IMR-90 (cell line): ENCODE measurements around the gene OGA. TPM values are rescaled to one million over a fixed set of nuclear protein-coding genes. Genes with fewer than 3 reads are reported as not detected.

Experiments
- ATAC-seq: fragments of 200-7000 bp; cut with Tn5 transposase; 2 replicates; pipeline ENCODE4 v1.9.1; 2020; ENCODE audit warnings: low read depth, mild to moderate bottlenecking, moderate library complexity
- BruUV-seq: library from RNA; stranded (reverse); fragments of 400-500 nt; replicated peaks from 2 replicates; lab custom pipeline; 2021; lab: Mats Ljungman, UMichigan
- CTCF ChIA-PET: fragments of 300-600 bp; formaldehyde crosslinking; extraction: SDS; loops from one replicate; lab custom pipeline; 2021; ENCODE audit warnings: antibody characterized with exemption; lab: Yijun Ruan, JAX
- POLR2A ChIA-PET: fragments of 300-600 bp; sonication (Branson Sonifier 250); formaldehyde crosslinking; loops from one replicate; lab custom pipeline; 2022; ENCODE audit warnings: antibody characterized with exemption; ENCODE audit not compliant: unreplicated experiment; lab: Charles Lee
- DNase-seq: peaks from one replicate; pipeline ENCODE4 v3.0.0; 2013
- H2AFZ ChIP-seq: replicated peaks from 2 replicates; pipeline ENCODE3; 2013; ENCODE audit warnings: low read length, mild to moderate bottlenecking; ENCODE audit not compliant: poor library complexity
- H2AK5ac ChIP-seq: 2 replicates; pipeline ENCODE4 v1.6.1; 2013; ENCODE audit warnings: low read depth, low read length, inconsistent platforms
- H2AK9ac ChIP-seq: replicated peaks from 2 replicates; pipeline ENCODE3; 2013; ENCODE audit warnings: mild to moderate bottlenecking, low read depth, low read length, moderate library complexity; ENCODE audit not compliant: poor library complexity
- H2BK120ac ChIP-seq: 2 replicates; pipeline ENCODE4 v1.6.1; 2013; ENCODE audit warnings: low read depth, low read length, inconsistent platforms
- H2BK15ac ChIP-seq: 3 replicates; pipeline ENCODE4 v1.6.1; 2013; ENCODE audit warnings: low read depth, low read length, inconsistent platforms
- H2BK20ac ChIP-seq: 2 replicates; pipeline ENCODE4 v1.6.1; 2013; ENCODE audit warnings: low read depth, mild to moderate bottlenecking, inconsistent platforms, low read length, moderate library complexity
- H2BK5ac ChIP-seq: 2 replicates; pipeline ENCODE4 v1.6.1; 2013; ENCODE audit warnings: mild to moderate bottlenecking, low read depth, low read length, inconsistent platforms; ENCODE audit not compliant: poor library complexity, severe bottlenecking
- H3K14ac ChIP-seq: replicated peaks from 2 replicates; pipeline ENCODE4 v1.6.1; 2013; ENCODE audit warnings: low read depth, low read length, inconsistent platforms
- H3K18ac ChIP-seq: 2 replicates; pipeline ENCODE4 v1.6.1; 2013; ENCODE audit warnings: low read depth, low read length, control low read depth
- H3K23ac ChIP-seq: 2 replicates; pipeline ENCODE4 v1.6.1; 2013; ENCODE audit warnings: low read depth, low read length, inconsistent platforms
- H3K27ac ChIP-seq: 2 replicates; pipeline ENCODE4 v1.5.1; 2013; ENCODE audit warnings: mild to moderate bottlenecking, control low read depth, low read length; ENCODE audit not compliant: insufficient read depth
- H3K27me3 ChIP-seq: 2 replicates; pipeline ENCODE4 v1.6.1; 2013; ENCODE audit warnings: low read length; ENCODE audit not compliant: control insufficient read depth, insufficient read depth
- H3K36me3 ChIP-seq: 2 replicates; pipeline ENCODE4 v1.6.1; 2013; ENCODE audit warnings: low read length, mixed read lengths; ENCODE audit not compliant: control insufficient read depth, insufficient read depth
- H3K4ac ChIP-seq: 2 replicates; pipeline ENCODE4 v1.6.1; 2013; ENCODE audit warnings: low read depth, low read length, inconsistent platforms
- H3K4me1 ChIP-seq: 2 replicates; pipeline ENCODE4 v1.6.1; 2013; ENCODE audit warnings: low read length, mixed read lengths; ENCODE audit not compliant: control insufficient read depth, insufficient read depth
- H3K4me2 ChIP-seq: 2 replicates; pipeline ENCODE4 v1.6.1; 2013; ENCODE audit warnings: low read depth, mild to moderate bottlenecking, control low read depth, low read length, moderate library complexity
- H3K4me3 ChIP-seq: 2 replicates; pipeline ENCODE4 v1.5.1; 2013; ENCODE audit warnings: low read depth, mild to moderate bottlenecking, control low read depth, low read length, moderate library complexity; ENCODE audit not compliant: insufficient read depth
- H3K56ac ChIP-seq: 2 replicates; pipeline ENCODE4 v1.6.1; 2013; ENCODE audit warnings: low read length, inconsistent platforms; ENCODE audit not compliant: insufficient read depth; ENCODE audit errors: extremely low read depth
- H3K79me1 ChIP-seq, 2 experiments: 2 replicates each; pipeline ENCODE4 v1.6.1; 2013; ENCODE audit warnings: low read length in 2 of 2, inconsistent platforms in 1 of 2, low read depth in 1 of 2
- H3K9ac ChIP-seq: 2 replicates; pipeline ENCODE4 v1.6.1; 2013; ENCODE audit warnings: low read depth, low read length, control low read depth
- H3K9me1 ChIP-seq: 2 replicates; pipeline ENCODE4 v1.6.1; 2013; ENCODE audit warnings: low read length, inconsistent platforms; ENCODE audit not compliant: insufficient read depth
- H3K9me3 ChIP-seq: 2 replicates; pipeline ENCODE4 v1.6.1; 2013; ENCODE audit warnings: low read length; ENCODE audit not compliant: control insufficient read depth, insufficient read depth
- H4K20me1 ChIP-seq: 2 replicates; pipeline ENCODE4 v1.6.1; 2013; ENCODE audit warnings: low read length, inconsistent platforms; ENCODE audit not compliant: insufficient read depth
- H4K5ac ChIP-seq: 2 replicates; pipeline ENCODE4 v1.6.1; 2013; ENCODE audit warnings: mild to moderate bottlenecking, low read depth, low read length, control low read depth
- H4K8ac ChIP-seq, 2 experiments: 2 replicates each; pipeline ENCODE4 v1.6.1; 2013; ENCODE audit warnings: low read depth in 2 of 2, low read length in 2 of 2, control low read depth in 1 of 2, inconsistent platforms in 1 of 2
- H4K91ac ChIP-seq: 2 replicates; pipeline ENCODE4 v1.6.1; 2013; ENCODE audit warnings: low read depth, low read length, inconsistent platforms; ENCODE audit not compliant: insufficient read depth
- BHLHE40 ChIP-seq: fragments of 150-350 bp; IDR thresholded peaks from 2 replicates; pipeline ENCODE4 v1.6.1; 2016; ENCODE audit warnings: mild to moderate bottlenecking, low read depth, low read length
- CEBPB ChIP-seq: IDR thresholded peaks from 2 replicates; pipeline ENCODE4 v1.6.1; 2012; ENCODE audit warnings: low read depth, low read length, improper control_type of control experiment
- CHD1 ChIP-seq: IDR thresholded peaks from 2 replicates; pipeline ENCODE4 v1.6.1; 2012; ENCODE audit warnings: low read depth, low read length, improper control_type of control experiment
- FOS ChIP-seq: fragments of 150-350 bp; IDR thresholded peaks from 2 replicates; pipeline ENCODE4 v1.6.1; 2016; ENCODE audit warnings: low read depth, low read length
- MAFK ChIP-seq: IDR thresholded peaks from 2 replicates; pipeline ENCODE4 v1.6.1; 2012; ENCODE audit warnings: low read depth, low read length, improper control_type of control experiment
- MAZ ChIP-seq: IDR thresholded peaks from 2 replicates; pipeline ENCODE4 v1.6.1; 2012; ENCODE audit warnings: low read depth, mild to moderate bottlenecking, low read length, improper control_type of control experiment, moderate library complexity, borderline replicate concordance
- MXI1 ChIP-seq: IDR thresholded peaks from 2 replicates; pipeline ENCODE4 v1.6.1; 2012; ENCODE audit warnings: low read depth, mild to moderate bottlenecking, low read length, moderate library complexity, borderline replicate concordance
- NFE2L2 ChIP-seq: fragments of 150-350 bp; IDR thresholded peaks from 2 replicates; pipeline ENCODE4 v1.6.1; 2016; ENCODE audit warnings: low read depth, mild to moderate bottlenecking, low read length
- POLR2A ChIP-seq: IDR thresholded peaks from 2 replicates; pipeline ENCODE4 v1.6.1; 2012; ENCODE audit warnings: mild to moderate bottlenecking, low read depth, low read length
- RAD21 ChIP-seq: IDR thresholded peaks from 2 replicates; pipeline ENCODE4 v1.6.1; 2012; ENCODE audit warnings: low read length, improper control_type of control experiment
- RCOR1 ChIP-seq: IDR thresholded peaks from 2 replicates; pipeline ENCODE4 v1.6.1; 2012; ENCODE audit warnings: mild to moderate bottlenecking, low read length, improper control_type of control experiment; ENCODE audit not compliant: insufficient replicate concordance
- RFX5 ChIP-seq: IDR thresholded peaks from 2 replicates; pipeline ENCODE4 v1.8.0; 2012; ENCODE audit warnings: low read depth, mild to moderate bottlenecking, low read length, moderate library complexity
- SMC3 ChIP-seq: fragments of 150-350 bp; IDR thresholded peaks from 2 replicates; pipeline ENCODE4 v1.6.1; 2016; ENCODE audit warnings: low read depth, mild to moderate bottlenecking, antibody characterized with exemption, low read length, moderate library complexity
- WGBS, 2 experiments: methylation state at CpG; one replicate each; pipeline versions ENCODE4 v1.1.5 to v1.1.7; 2013; ENCODE audit warnings: missing lambda C conversion rate in 2 of 2; ENCODE audit not compliant: insufficient read length in 1 of 2; ENCODE audit errors: extremely low coverage in 2 of 2; 5-methylcytosine and 5-hydroxymethylcytosine counted together
- dilution Hi-C: fragments of 300-500 bp; cut with HindIII; formaldehyde crosslinking; loops from one replicate; pipeline ENCODE4 v1.14.3; 2018; ENCODE audit warnings: low sequenced_read_pairs; ENCODE audit not compliant: unreplicated experiment
- in situ Hi-C: fragments of 300-500 bp; cut with MboI; formaldehyde crosslinking; loops from 3 replicates; pipeline ENCODE4 v1.14.3; 2019; ENCODE audit warnings: low sequenced_read_pairs, inconsistent platforms, mixed read lengths
- intact Hi-C: fragments of 100-400 bp; cut with micrococcal nuclease; formaldehyde crosslinking; loops from 2 replicates; pipeline ENCODE4 v1.10.0; 2022
- polyA plus RNA-seq, 3 experiments: library from polyadenylated mRNA; depleted of rRNA; stranded (reverse); fragments of >200 nt; gene quantifications; 2 replicates each; pipeline ENCODE4 v1.2.3, GENCODE V29; 2012; ENCODE audit warnings: low replicate concordance in 1 of 3
- total RNA-seq: library from RNA; depleted of rRNA; stranded (reverse); fragments of >200 nt; gene quantifications from 2 replicates; pipeline ENCODE4 v1.2.3, GENCODE V29; 2012
- TF ChIP-seq, protein P1 (sequence below): fragments of 150-350 bp; IDR thresholded peaks from 2 replicates; pipeline ENCODE4 v1.6.1; 2016; ENCODE audit warnings: low read depth, mild to moderate bottlenecking, low read length, moderate library complexity, borderline replicate concordance
- TF ChIP-seq, protein P2 (sequence below): conservative IDR thresholded peaks from 2 replicates; pipeline ENCODE4 v1.5.1; 2012; ENCODE audit warnings: mild to moderate bottlenecking, low read depth, low read length, improper control_type of control experiment
- TF ChIP-seq, protein P3 (sequence below): fragments of 150-350 bp; IDR thresholded peaks from 2 replicates; pipeline ENCODE4 v1.6.1; 2017; ENCODE audit warnings: mild to moderate bottlenecking, antibody characterized with exemption, low read length, low read depth

Gene OGA
- total and polyA plus RNA-seq, 2 of the 4 experiments (the other 2 are of a cell fraction): 42.5 to 62.9 TPM

DNA sequence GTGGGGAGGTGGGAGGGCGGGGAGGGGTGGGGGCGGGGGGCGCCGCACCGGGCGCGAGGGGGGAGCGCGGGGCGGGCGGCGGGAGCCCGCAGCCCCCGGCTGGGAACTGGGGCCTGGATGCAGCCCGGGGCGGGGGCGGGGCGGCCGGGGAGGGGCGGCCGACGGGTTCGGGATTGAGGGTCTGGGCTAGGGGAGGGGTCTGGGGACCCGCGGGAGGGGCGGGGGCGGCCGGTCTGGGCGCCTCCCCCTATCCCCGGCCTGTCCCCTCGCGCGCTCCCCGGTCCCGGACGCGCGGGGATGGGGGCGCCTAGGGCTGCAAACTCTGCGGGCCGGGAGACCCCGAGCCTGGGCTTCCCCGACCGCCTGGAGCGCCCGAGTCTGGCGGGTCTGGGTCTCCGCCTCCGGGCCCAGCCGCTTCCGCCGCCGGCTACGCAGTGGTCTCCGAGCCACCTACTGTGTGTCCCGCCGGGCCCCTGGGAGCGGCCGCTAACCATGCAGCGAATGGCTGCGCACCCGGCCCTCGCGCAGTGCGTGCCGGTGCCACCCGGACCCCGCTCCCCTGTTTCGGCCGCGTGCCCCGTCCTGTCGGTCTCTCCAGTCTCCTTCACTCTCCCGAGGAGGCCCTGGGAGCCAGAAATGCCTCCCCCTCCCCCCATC lies 42.0 kb downstream of the OGA start:
- Histone ChIP-seq H2AFZ (no peak overlapping the region), H4K20me1 (peaks cover 31% of the 10 kb centered on the region), H3K4me3 (no peak overlapping the region), H2BK120ac (no peak overlapping the region), H2AK9ac (no peak overlapping the region), H3K27ac (no peak overlapping the region), H3K9me1 (no peaks in the 10 kb centered on the region), H4K91ac (no peak overlapping the region), H3K4me1 (peaks cover 4% of the 10 kb centered on the region; the same call in 1 of the 2 replicates), H4K5ac (no peak overlapping the region), H2AK5ac (no peak overlapping the region), H3K18ac (no peak overlapping the region), H3K27me3 (peaks cover 64% of the 10 kb centered on the region), H3K56ac (no peak overlapping the region), H3K14ac (no peak overlapping the region), H3K23ac (no peak overlapping the region), H2BK15ac (no peak overlapping the region), H3K9ac (no peak overlapping the region), H2BK5ac (no peak overlapping the region), H3K4ac (no peak overlapping the region), H3K9me3 (no peaks in the 10 kb centered on the region), H3K4me2 (no peak overlapping the region), H3K36me3 (no peaks in the 10 kb centered on the region; the same call in 1 of the 2 replicates), H2BK20ac (no peak overlapping the region), H4K8ac (no peak overlapping the region), H3K79me1 (peaks cover 0 to 10% of the 10 kb centered on the region in 2 experiments; a peak in 1 of 4 replicates)
- ATAC-seq (no peak), DNase-seq (no peak)
- dilution Hi-C loops: no loop called here
- no TSS peak for BruUV-seq
- 6% methylated on average over 28 of the region's 74 CpGs; no CpG with 5 or more reads in 1 of the 2 experiments for WGBS, 2 experiments
- ChIA-PET POLR2A (no interaction called here), CTCF (no interaction called here)
- in situ Hi-C loops: no loop called here
- intact Hi-C loops: no loop called here
- TF ChIP-seq, protein P1, sequence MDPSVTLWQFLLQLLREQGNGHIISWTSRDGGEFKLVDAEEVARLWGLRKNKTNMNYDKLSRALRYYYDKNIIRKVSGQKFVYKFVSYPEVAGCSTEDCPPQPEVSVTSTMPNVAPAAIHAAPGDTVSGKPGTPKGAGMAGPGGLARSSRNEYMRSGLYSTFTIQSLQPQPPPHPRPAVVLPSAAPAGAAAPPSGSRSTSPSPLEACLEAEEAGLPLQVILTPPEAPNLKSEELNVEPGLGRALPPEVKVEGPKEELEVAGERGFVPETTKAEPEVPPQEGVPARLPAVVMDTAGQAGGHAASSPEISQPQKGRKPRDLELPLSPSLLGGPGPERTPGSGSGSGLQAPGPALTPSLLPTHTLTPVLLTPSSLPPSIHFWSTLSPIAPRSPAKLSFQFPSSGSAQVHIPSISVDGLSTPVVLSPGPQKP: no peak
- TF ChIP-seq SMC3 (no peak), RCOR1 (no peak), CHD1 (no peak), MAZ (no peak), POLR2A (no peak), MAFK (no peak), CEBPB (no peak), NFE2L2 (no peak), RAD21 (no peak), RFX5 (no peak), BHLHE40 (no peak), MXI1 (no peak), FOS (no peak)
- TF ChIP-seq, protein P2, sequence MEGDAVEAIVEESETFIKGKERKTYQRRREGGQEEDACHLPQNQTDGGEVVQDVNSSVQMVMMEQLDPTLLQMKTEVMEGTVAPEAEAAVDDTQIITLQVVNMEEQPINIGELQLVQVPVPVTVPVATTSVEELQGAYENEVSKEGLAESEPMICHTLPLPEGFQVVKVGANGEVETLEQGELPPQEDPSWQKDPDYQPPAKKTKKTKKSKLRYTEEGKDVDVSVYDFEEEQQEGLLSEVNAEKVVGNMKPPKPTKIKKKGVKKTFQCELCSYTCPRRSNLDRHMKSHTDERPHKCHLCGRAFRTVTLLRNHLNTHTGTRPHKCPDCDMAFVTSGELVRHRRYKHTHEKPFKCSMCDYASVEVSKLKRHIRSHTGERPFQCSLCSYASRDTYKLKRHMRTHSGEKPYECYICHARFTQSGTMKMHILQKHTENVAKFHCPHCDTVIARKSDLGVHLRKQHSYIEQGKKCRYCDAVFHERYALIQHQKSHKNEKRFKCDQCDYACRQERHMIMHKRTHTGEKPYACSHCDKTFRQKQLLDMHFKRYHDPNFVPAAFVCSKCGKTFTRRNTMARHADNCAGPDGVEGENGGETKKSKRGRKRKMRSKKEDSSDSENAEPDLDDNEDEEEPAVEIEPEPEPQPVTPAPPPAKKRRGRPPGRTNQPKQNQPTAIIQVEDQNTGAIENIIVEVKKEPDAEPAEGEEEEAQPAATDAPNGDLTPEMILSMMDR: no peak
- TF ChIP-seq, protein P3, sequence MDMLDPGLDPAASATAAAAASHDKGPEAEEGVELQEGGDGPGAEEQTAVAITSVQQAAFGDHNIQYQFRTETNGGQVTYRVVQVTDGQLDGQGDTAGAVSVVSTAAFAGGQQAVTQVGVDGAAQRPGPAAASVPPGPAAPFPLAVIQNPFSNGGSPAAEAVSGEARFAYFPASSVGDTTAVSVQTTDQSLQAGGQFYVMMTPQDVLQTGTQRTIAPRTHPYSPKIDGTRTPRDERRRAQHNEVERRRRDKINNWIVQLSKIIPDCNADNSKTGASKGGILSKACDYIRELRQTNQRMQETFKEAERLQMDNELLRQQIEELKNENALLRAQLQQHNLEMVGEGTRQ: no peak
